ENCODE data around the gene FAH.

- TF ChIP-seq CTCF (IDR thresholded peaks at IDR 0.05) (no peak), EZH2 (IDR thresholded peaks at IDR 0.05) (no peak), EZH2phosphoT487 (IDR thresholded peaks at IDR 0.05) (no peak)
Observed at GRCh38 chr15:80186066-80186465, 33.3 kb downstream of the FAH start.
